ENCODE measurements around the gene TTC3. TPM values are rescaled to one million over a fixed set of nuclear protein-coding genes. Genes with fewer than 3 reads are reported as not detected.

The TTC3 gene
- total and polyA plus RNA-seq, 8 donors, result 103 to 214 (median 191) TPM

DNA sequence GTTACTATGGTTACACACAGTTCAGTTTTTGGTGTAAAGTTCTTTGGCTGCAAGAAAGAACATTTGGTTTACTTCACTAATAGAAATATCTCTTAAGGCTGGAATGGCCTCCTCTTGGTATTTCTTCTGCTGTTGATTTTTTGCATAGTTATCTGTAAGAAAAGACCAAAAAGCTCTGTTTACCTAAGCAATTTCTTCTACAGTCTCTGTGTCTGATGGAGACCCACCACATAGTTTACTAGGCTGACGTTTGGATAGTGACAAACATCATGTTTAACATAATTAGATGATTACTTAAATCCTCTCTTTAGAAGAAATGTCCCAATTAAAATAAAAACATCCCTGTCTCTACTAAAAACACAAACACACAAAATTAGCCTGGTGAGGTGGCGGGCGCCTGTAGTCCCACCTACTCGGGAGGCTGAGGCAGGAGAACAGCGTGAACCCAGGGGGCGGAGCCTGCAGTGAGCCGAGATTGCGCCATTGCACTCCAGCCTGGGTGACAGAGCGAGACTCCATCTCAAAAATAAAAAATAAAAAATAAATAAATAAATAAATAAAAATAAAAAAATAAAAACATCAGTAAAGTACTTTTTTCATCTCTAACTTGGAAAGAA lies 7.4 kb upstream of the TTC3 start:
- TF ChIP-seq, protein P1, sequence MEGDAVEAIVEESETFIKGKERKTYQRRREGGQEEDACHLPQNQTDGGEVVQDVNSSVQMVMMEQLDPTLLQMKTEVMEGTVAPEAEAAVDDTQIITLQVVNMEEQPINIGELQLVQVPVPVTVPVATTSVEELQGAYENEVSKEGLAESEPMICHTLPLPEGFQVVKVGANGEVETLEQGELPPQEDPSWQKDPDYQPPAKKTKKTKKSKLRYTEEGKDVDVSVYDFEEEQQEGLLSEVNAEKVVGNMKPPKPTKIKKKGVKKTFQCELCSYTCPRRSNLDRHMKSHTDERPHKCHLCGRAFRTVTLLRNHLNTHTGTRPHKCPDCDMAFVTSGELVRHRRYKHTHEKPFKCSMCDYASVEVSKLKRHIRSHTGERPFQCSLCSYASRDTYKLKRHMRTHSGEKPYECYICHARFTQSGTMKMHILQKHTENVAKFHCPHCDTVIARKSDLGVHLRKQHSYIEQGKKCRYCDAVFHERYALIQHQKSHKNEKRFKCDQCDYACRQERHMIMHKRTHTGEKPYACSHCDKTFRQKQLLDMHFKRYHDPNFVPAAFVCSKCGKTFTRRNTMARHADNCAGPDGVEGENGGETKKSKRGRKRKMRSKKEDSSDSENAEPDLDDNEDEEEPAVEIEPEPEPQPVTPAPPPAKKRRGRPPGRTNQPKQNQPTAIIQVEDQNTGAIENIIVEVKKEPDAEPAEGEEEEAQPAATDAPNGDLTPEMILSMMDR (IDR thresholded peaks at IDR 0.05), result no peak
- intact Hi-C loops (cut with DNase I), result no loop called here
- ATAC-seq (no peak), DNase-seq (no peak)
- Histone ChIP-seq H3K36me3 (no peaks in the 10 kb centered on the region), H3K4me3 (no peak overlapping the region), H3K9me3 (no peaks in the 10 kb centered on the region), H3K4me1 (peaks cover 0 to under 1% of the 10 kb centered on the region in 2 donors), H3K27me3 (no peaks in the 10 kb centered on the region), H3K27ac (no peak overlapping the region)

DNA sequence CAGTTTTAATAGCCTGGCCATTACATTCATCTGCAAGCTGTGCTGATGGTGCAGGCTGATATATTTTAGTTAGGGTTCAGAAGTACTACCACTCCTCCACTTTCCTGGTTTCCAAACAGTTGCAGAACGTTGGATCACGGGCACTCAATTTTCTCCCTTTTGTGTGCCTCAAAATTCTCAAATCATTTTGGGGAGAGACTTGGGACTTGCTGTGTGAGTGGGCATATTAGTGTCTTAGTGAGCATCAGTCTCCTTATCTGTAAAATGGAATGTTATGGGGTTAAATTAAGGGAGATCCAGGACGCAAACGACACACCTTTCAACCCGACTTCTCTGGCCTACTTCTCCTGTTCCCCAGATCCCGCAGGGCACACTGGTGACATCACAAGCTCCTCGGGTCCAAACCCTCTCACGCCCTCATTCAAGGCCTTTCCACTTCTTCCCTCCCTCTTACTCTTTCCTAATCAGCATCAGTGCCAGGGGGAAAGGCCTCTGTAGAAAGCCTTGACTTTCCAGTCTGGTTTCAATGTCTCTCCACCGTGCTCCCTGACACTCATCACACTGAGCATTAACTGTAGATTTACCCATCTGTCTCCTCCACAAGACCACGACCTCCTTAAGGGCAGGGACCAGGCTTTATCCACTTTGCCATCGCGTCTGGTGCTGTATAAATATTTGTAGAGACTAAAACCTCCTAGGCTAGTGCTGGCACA lies 1.3 kb upstream of the TTC3 start:
- TF ChIP-seq, protein P1 (IDR thresholded peaks at IDR 0.05), result no peak
- Histone ChIP-seq H3K4me3 (peak overlapping the region; percentile 65 to 83), H3K36me3 (no peaks in the 10 kb centered on the region), H3K9me3 (no peaks in the 10 kb centered on the region), H3K27me3 (no peaks in the 10 kb centered on the region), H3K27ac (peak overlapping the region; percentile 99 to 100), H3K4me1 (peaks cover 0 to 31% of the 10 kb centered on the region in 2 donors)
- intact Hi-C loops (cut with DNase I), result no loop called here
- ATAC-seq, result peak; percentile 36
- peak in 3 of 4 donors; percentile 60 to 70 (median 64) for DNase-seq

DNA sequence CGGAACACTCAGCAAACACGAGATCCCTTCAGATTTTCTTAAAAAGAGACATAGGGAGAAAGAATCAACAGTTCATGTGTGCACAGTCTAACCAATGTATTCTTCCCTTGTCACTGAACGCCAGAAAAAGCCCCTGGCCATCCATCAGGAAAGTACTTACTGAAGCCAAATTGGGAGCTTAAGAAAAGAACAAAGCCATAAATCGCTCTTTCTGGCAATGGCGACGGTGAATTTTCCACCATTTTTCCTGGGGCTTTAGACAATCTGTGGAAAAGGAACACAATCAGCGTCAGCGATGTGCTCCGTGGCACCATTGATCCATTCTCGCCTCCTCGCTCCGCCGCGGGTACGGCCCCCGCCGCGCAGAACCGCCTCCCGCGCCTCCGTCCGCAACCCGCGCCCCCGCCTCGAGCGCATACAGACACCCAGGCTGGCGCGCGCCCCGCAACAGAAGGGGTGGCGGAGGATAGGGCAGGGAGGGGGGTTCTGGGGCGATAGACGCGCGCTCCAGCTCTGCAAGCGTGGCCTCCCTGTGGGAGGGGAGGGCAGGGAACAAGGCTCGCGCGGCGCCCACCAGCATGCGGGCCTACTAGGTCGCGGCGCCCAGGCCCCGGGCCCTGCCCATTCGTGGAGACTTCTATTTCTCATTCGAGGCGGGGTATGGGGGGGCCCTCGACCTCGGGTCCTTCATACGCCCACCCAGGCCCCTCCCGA lies 623 bp upstream of the TTC3 start:
- H3K27me3 ChIP-seq, result no peaks in the 10 kb centered on the region
- intact Hi-C loops (cut with DNase I), result no loop called here
- H3K36me3 ChIP-seq, result no peaks in the 10 kb centered on the region
- H3K27ac ChIP-seq, result peak overlapping the region; percentile 99 to 100
- peak in 2 of 4 donors; percentile 80 to 95 for DNase-seq
- TF ChIP-seq, protein P1 (IDR thresholded peaks at IDR 0.05), result no peak
- peak; percentile 77 for ATAC-seq
- no peaks in the 10 kb centered on the region for H3K9me3 ChIP-seq
- H3K4me1 ChIP-seq, result peaks cover 0 to 31% of the 10 kb centered on the region in 2 donors
- peak overlapping the region; percentile 65 to 83 for H3K4me3 ChIP-seq

DNA sequence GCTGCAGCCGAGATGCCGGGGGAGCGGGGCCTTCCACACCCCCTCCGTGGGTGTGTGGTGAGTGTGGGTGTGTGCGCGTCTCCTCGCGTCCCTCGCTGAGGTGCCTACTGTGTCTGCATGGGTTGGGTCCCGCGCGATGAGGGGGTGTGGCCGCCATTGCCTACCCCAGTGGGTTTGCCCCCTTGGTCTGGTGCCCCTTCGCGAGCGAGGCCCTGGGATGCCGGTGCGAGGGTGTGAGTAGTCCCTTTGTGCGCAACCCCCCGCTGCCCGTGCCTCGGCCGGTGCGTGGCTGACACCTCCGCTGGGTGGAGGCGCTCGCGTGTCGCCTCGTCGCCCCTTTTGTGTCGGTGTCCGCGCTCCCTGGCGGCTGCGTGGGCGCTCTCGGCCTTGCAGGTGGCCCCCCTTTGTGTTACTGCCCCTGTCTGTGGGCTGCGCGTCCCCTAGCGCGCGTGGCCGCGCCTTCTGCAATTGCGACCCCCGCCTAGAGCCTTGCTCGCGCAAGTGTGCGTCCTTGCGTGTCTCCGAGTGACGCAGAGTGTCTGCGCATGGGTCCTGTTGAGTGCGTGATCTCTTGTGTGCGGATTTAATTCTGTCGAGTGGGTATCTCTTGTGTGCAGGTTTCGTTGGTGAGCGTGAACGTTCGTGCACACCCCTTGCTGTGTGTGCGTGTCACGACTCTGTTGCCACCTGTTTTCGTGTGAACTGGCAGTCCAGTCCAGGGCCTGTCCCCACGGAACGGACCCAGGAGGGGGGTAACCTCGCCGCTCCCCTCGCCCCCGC lies 553 bp downstream of the TTC3 start:
- Histone ChIP-seq H3K4me1 (peaks cover 0 to 31% of the 10 kb centered on the region in 2 donors), H3K9me3 (no peaks in the 10 kb centered on the region), H3K27me3 (no peaks in the 10 kb centered on the region), H3K36me3 (no peaks in the 10 kb centered on the region), H3K27ac (peak overlapping the region; percentile 99 to 100), H3K4me3 (peak overlapping the region; percentile 83 to 90)
- peak; percentile 64 to 91 (median 66) for DNase-seq
- TF ChIP-seq, protein P1 (IDR thresholded peaks at IDR 0.05), result no peak
- intact Hi-C loops (cut with DNase I), result no loop called here
- ATAC-seq, result peak; percentile 26
